HUDEP-2 (cell line): ENCODE measurements around the gene ORAI1.

Experiments used
- DNase-seq, 76 experiments: peaks; one replicate each; lab custom pipeline; 2025; ENCODE audit not compliant: unreplicated experiment in 76 of 76; lab: John Stamatoyannopoulos, UW

ORAI1 gene

GRCh38 chr12:121688966-121689365, 62.6 kb downstream of the ORAI1 start:
- DNase-seq = no peak

- DNase-seq = no peak
Observed at GRCh38 chr12:121689430-121689829, 63.1 kb downstream of the ORAI1 start.
